HCT116 (cell line): ENCODE data around the gene LRRC37A2.
"Not testable (repeated sequence)": the region's sequence is repeated elsewhere in the genome, so short reads cannot be mapped to it uniquely, and the experiment has no call there.

Experiments
- CEBPB ChIP-seq: IDR thresholded peaks from 2 replicates; pipeline ENCODE4 v1.6.1; 2012; ENCODE audit warnings: low read depth
- CTCF ChIP-seq, 3 experiments: fragments of 200-600 bp in 1 of 3; sonication (generic) in 1 of 3; IDR thresholded peaks in 2 of 3; conservative IDR thresholded peaks in 1 of 3; 2 replicates each; pipeline ENCODE4 v1.5.1; 2012 to 2017; ENCODE audit warnings: low read depth in 2 of 3, low read length in 2 of 3, antibody characterized with exemption in 1 of 3, borderline replicate concordance in 1 of 3, control low read depth in 1 of 3, mild to moderate bottlenecking in 1 of 3, mixed read lengths in 1 of 3, mixed run types in 1 of 3, moderate library complexity in 1 of 3; ENCODE audit not compliant: insufficient read depth in 1 of 3
- EZH2phosphoT487 ChIP-seq: fragments of 200-600 bp; IDR thresholded peaks from 2 replicates; pipeline ENCODE4 v1.6.1; 2018; ENCODE audit warnings: antibody characterized with exemption, borderline replicate concordance
- POLR2AphosphoS5 ChIP-seq: IDR thresholded peaks from 2 replicates; pipeline ENCODE4 v1.6.1; 2011; ENCODE audit warnings: mild to moderate bottlenecking, low read depth, low read length, moderate library complexity
- SP1 ChIP-seq: IDR thresholded peaks from 2 replicates; pipeline ENCODE4 v1.6.1; 2012; ENCODE audit warnings: low read depth
- TCF7L2 ChIP-seq: IDR thresholded peaks from 2 replicates; pipeline ENCODE4 v1.7.0; 2011; ENCODE audit warnings: borderline replicate concordance, inconsistent platforms; ENCODE audit not compliant: insufficient read depth, insufficient read length; ENCODE audit errors: extremely low read depth

GRCh38 chr17:46478823-46479222, 33.4 kb upstream of the LRRC37A2 start:
- TF ChIP-seq EZH2phosphoT487; CTCF (IDR thresholded peaks at IDR 0.05 in 2 of 3, conservative IDR thresholded peaks at IDR 0.05 in 1 of 3; ENCODE audit: borderline replicate concordance in 1 of 3, insufficient read depth in 1 of 3, low read depth in 2 of 3, low read length in 2 of 3); POLR2AphosphoS5; SP1; TCF7L2; CEBPB: not testable (repeated sequence)
